HepG2 (cell line): ENCODE measurements around the gene BRAT1. TPM values are rescaled to one million over a fixed set of nuclear protein-coding genes. Genes with fewer than 3 reads are reported as not detected.

Source experiments
- ATAC-seq: fragments of 200-7000 bp; cut with Tn5 transposase; 3 replicates; pipeline ENCODE4 v1.9.1; 2020; ENCODE audit warnings: mild to moderate bottlenecking, moderate library complexity
- BruUV-seq: library from RNA; stranded (reverse); fragments of 400-500 nt; replicated peaks from 2 replicates; lab custom pipeline; 2021; lab: Mats Ljungman, UMichigan
- CTCF ChIA-PET: fragments of 300-600 bp; formaldehyde crosslinking; extraction: SDS; loops from one replicate; lab custom pipeline; 2021; ENCODE audit warnings: low total read pairs, inconsistent platforms, low intra/inter-chr PET ratio; lab: Yijun Ruan, JAX
- POLR2A ChIA-PET: fragments of 350-600 bp; sonication (Branson Sonifier 250); formaldehyde crosslinking; loops from one replicate; lab custom pipeline; 2020; ENCODE audit warnings: antibody characterized with exemption, inconsistent platforms; lab: Yijun Ruan, JAX
- DNase-seq: peaks from one replicate; pipeline ENCODE4 v3.0.0-alpha.2; 2015; ENCODE audit warnings: low spot score
- FAIRE-seq: peaks from 3 replicates; lab custom pipeline; 2011; peaks lifted over from hg19 to GRCh38; lab: Jason Lieb, UNC
- H2AFZ ChIP-seq: one replicate; pipeline ENCODE4 v1.6.1; 2011; ENCODE audit warnings: low read length, inconsistent platforms
- H3K27ac ChIP-seq: fragments of 300-600 bp; 3 replicates; pipeline ENCODE4 v1.8.0; 2011; ENCODE audit warnings: mixed run types, mild to moderate bottlenecking, mixed read lengths, low read length, inconsistent platforms; ENCODE audit not compliant: insufficient read depth; ENCODE audit errors: extremely low read length
- H3K27me3 ChIP-seq, 2 experiments: fragments of 200-600 bp in 1 of 2; 2 replicates in 1 of 2; 3 replicates in 1 of 2; pipeline versions ENCODE4 v1.6.0 to v1.8.0; 2011; ENCODE audit warnings: low read length in 2 of 2, mild to moderate bottlenecking in 2 of 2, moderate library complexity in 2 of 2, inconsistent platforms in 1 of 2; ENCODE audit not compliant: insufficient read depth in 2 of 2, control insufficient read depth in 1 of 2
- H3K36me3 ChIP-seq, 2 experiments: fragments of 200-600 bp in 1 of 2; replicated peaks in 1 of 2; 2 replicates in 1 of 2; 3 replicates in 1 of 2; pipeline versions ENCODE4 v1.5.1 to v1.8.0; 2011; ENCODE audit warnings: low read length in 2 of 2, inconsistent platforms in 1 of 2; ENCODE audit not compliant: insufficient read depth in 2 of 2, control insufficient read depth in 1 of 2
- H3K4me1 ChIP-seq: 2 replicates; pipeline ENCODE4 v1.5.1; 2012; ENCODE audit warnings: low read length, inconsistent platforms; ENCODE audit not compliant: insufficient read depth
- H3K4me2 ChIP-seq: 2 replicates; pipeline ENCODE4 v1.6.0; 2011; ENCODE audit warnings: low read depth, low read length, inconsistent platforms
- H3K4me3 ChIP-seq, 3 experiments: fragments of 200-600 bp in 1 of 3; sonication (generic), shearing (Covaris generic) in 1 of 3; replicated peaks in 1 of 3; 2 replicates each; pipeline ENCODE4 v1.5.1; 2011 to 2016; ENCODE audit warnings: low read length in 3 of 3, inconsistent platforms in 2 of 3, low read depth in 2 of 3, mild to moderate bottlenecking in 2 of 3, control low read depth in 1 of 3, mixed read lengths in 1 of 3; ENCODE audit not compliant: insufficient read depth in 1 of 3
- H3K79me2 ChIP-seq: one replicate; pipeline ENCODE4 v1.6.1; 2011; ENCODE audit warnings: low read length, inconsistent platforms; ENCODE audit not compliant: insufficient read depth
- H3K9ac ChIP-seq: 2 replicates; pipeline ENCODE4 v1.6.0; 2011; ENCODE audit warnings: mild to moderate bottlenecking, low read depth, low read length, inconsistent platforms; ENCODE audit not compliant: insufficient read depth
- H3K9me3 ChIP-seq: 2 replicates; pipeline ENCODE4 v1.5.1; 2012; ENCODE audit warnings: mild to moderate bottlenecking, low read length
- H4K20me1 ChIP-seq: 2 replicates; pipeline ENCODE4 v1.6.0; 2011; ENCODE audit warnings: inconsistent platforms, mild to moderate bottlenecking, low read length, moderate library complexity; ENCODE audit not compliant: insufficient read depth
- PAX8 ChIP-seq: sonication (generic); formaldehyde crosslinking; IDR thresholded peaks from 2 replicates; pipeline ENCODE4 v1.8.0; 2022; ENCODE audit warnings: mild to moderate bottlenecking, missing genetic modification reagents, borderline replicate concordance
- PCBP2 ChIP-seq: fragments of 200-400 bp; formaldehyde crosslinking; optimal IDR thresholded peaks from 2 replicates; pipeline ENCODE3; 2018; ENCODE audit warnings: low read length, low read depth; ENCODE audit not compliant: poor library complexity, severe bottlenecking
- RXRA ChIP-seq: sonication (generic); formaldehyde crosslinking; IDR thresholded peaks from 2 replicates; pipeline ENCODE4 v1.5.1; 2020; ENCODE audit warnings: missing genetic modification reagents
- TCF7L2 ChIP-seq: IDR thresholded peaks from 2 replicates; pipeline ENCODE4 v1.6.1; 2011; ENCODE audit warnings: mild to moderate bottlenecking, low read depth, low read length, moderate library complexity
- TSC22D2 ChIP-seq: sonication (generic); formaldehyde crosslinking; IDR thresholded peaks from 2 replicates; pipeline ENCODE4 v1.5.1; 2020; ENCODE audit warnings: missing genetic modification reagents, mild to moderate bottlenecking, borderline replicate concordance
- ZMYM4 ChIP-seq: sonication (generic); formaldehyde crosslinking; IDR thresholded peaks from 2 replicates; pipeline ENCODE4 v1.8.1; 2023; ENCODE audit warnings: mild to moderate bottlenecking, missing genetic modification reagents
- ZNF629 ChIP-seq: sonication (generic); formaldehyde crosslinking; conservative IDR thresholded peaks from 2 replicates; pipeline ENCODE4 v1.5.0; 2020; ENCODE audit warnings: missing genetic modification reagents
- ZSCAN21 ChIP-seq: sonication (generic); formaldehyde crosslinking; IDR thresholded peaks from 2 replicates; pipeline ENCODE4 v1.8.0; 2022; ENCODE audit warnings: mild to moderate bottlenecking, missing genetic modification reagents, moderate library complexity, borderline replicate concordance
- WGBS: methylation state at CpG from one replicate; pipeline ENCODE4 v1.1.6; 2017; ENCODE audit warnings: low lambda C conversion rate; 5-methylcytosine and 5-hydroxymethylcytosine counted together
- in situ Hi-C: cut with HindIII; loops from 2 replicates; pipeline ENCODE4 v1.10.0; 2017; ENCODE audit warnings: low pct_unique_long_range_greater_than_20kb; ENCODE audit not compliant: extremely low pct_ligation_motif_present
- intact Hi-C: fragments of 100-400 bp; cut with micrococcal nuclease; formaldehyde crosslinking; loops from one replicate; pipeline ENCODE4 v1.10.0; 2022; ENCODE audit not compliant: unreplicated experiment
- polyA plus RNA-seq, 8 experiments: library from polyadenylated mRNA; depleted of rRNA in 3 of 8; stranded (reverse) in 7 of 8; unstranded in 1 of 8; fragments of >200 nt; fragmentation: Illumina TruSeq in 4 of 8; extraction: Trizol in 4 of 8; gene quantifications; 2 replicates each; pipeline versions ENCODE4 v1.2.1 to v1.2.3, GENCODE V29; 2011 to 2016; ENCODE audit warnings: low read depth in 4 of 8, missing spikeins in 1 of 8, mixed read lengths in 1 of 8; ENCODE audit not compliant: insufficient read depth in 1 of 8
- total RNA-seq, 5 experiments: library from RNA; depleted of rRNA; stranded (reverse); fragments of >200 nt; fragmentation: Illumina TruSeq; extraction: Trizol; gene quantifications; 2 replicates each; pipeline ENCODE4 v1.2.3, GENCODE V29; 2016; ENCODE audit warnings: low read depth in 1 of 5

BRAT1 gene
- total and polyA plus RNA-seq, 2 of the 13 experiments (the other 11 are each of a cell fraction or from before 2014, with no cell fraction given) = 10.2 to 20.3 TPM

- no peaks in the 10 kb centered on the region for H3K36me3 ChIP-seq
- no peak overlapping the region for H3K27ac ChIP-seq
- no peak for DNase-seq
- H3K4me1 ChIP-seq = peaks cover 26% of the 10 kb centered on the region
- in situ Hi-C loops = no loop called here
- peaks cover 10 to 86% of the 10 kb centered on the region in 2 experiments for H3K27me3 ChIP-seq
- POLR2A ChIA-PET = no interaction called here
- H2AFZ ChIP-seq = no peak overlapping the region
- H3K4me2 ChIP-seq = no peak overlapping the region
- CTCF ChIA-PET = no interaction called here
- no peaks in the 10 kb centered on the region for H3K9me3 ChIP-seq
- TF ChIP-seq ZMYM4 (no peak), ZNF629 (peak; percentile 79), TCF7L2 (no peak), PAX8 (no peak), RXRA (CRISPR knock-in tag) (no peak)
- no peaks in the 10 kb centered on the region for H4K20me1 ChIP-seq
- H3K4me3 ChIP-seq = no peak overlapping the region
- intact Hi-C loops = no loop called here
- no peak for FAIRE-seq
- BruUV-seq = no TSS peak
- no peak for ATAC-seq
- H3K9ac ChIP-seq = no peak overlapping the region
- H3K79me2 ChIP-seq = no peaks in the 10 kb centered on the region
- WGBS = 39% methylated on average over 7 of the region's 19 CpGs
Observed at GRCh38 chr7:2504889-2505375, 50.4 kb downstream of the BRAT1 start.

GRCh38 chr7:2504128-2504888 lies 51.0 kb downstream of the BRAT1 start:
- H3K4me1 ChIP-seq = peaks cover 20% of the 10 kb centered on the region
- no TSS peak for BruUV-seq
- H2AFZ ChIP-seq = no peak overlapping the region
- TF ChIP-seq ZNF629 (peak; percentile 82), ZSCAN21 (CRISPR knock-in tag) (no peak), TSC22D2 (CRISPR knock-in tag) (no peak), PCBP2 (no peak)
- CTCF ChIA-PET = no interaction called here
- no peak overlapping the region for H3K4me3 ChIP-seq
- H3K36me3 ChIP-seq = no peaks in the 10 kb centered on the region
- POLR2A ChIA-PET = no interaction called here
- H3K27ac ChIP-seq = no peak overlapping the region
- intact Hi-C loops = no loop called here
- H3K9ac ChIP-seq = no peak overlapping the region
- DNase-seq = no peak
- WGBS = 28% methylated on average over 8 of the region's 21 CpGs
- no peak overlapping the region for H3K4me2 ChIP-seq
- H4K20me1 ChIP-seq = no peaks in the 10 kb centered on the region
- in situ Hi-C loops = no loop called here
- H3K27me3 ChIP-seq = peaks cover 10 to 86% of the 10 kb centered on the region in 2 experiments
- no peaks in the 10 kb centered on the region for H3K9me3 ChIP-seq
- no peaks in the 10 kb centered on the region for H3K79me2 ChIP-seq
- FAIRE-seq = no peak
- no peak for ATAC-seq
